Neural cell (in vitro differentiated cells): Measurements from ENCODE around the gene FHL1. TPM values are rescaled to one million over a fixed set of nuclear protein-coding genes. Genes with fewer than 3 reads are reported as not detected.

Experiments
- H2AFZ ChIP-seq: fragments of 200-600, 300-800 bp; sonication (generic), shearing (Covaris generic); 2 replicates; pipeline ENCODE4 v1.6.0; 2014; ENCODE audit warnings: low read depth, mild to moderate bottlenecking, antibody characterized with exemption, low read length, moderate library complexity
- H3F3A ChIP-seq: fragments of 200-600 bp; shearing (Covaris generic); 2 replicates; pipeline ENCODE4 v1.6.1; 2016; ENCODE audit warnings: mild to moderate bottlenecking, moderate library complexity, mixed read lengths, antibody characterized with exemption, low read length; ENCODE audit not compliant: insufficient read depth, poor library complexity, severe bottlenecking
- H3K27ac ChIP-seq: fragments of 200-600, 300-800 bp; sonication (generic), shearing (Covaris generic); 2 replicates; pipeline ENCODE4 v1.5.1; 2014; ENCODE audit warnings: mild to moderate bottlenecking, low read length, moderate library complexity
- H3K27me3 ChIP-seq: fragments of 300-800, 200-600 bp; sonication (generic), shearing (Covaris generic); 2 replicates; pipeline ENCODE4 v1.6.0; 2014; ENCODE audit warnings: mild to moderate bottlenecking, low read depth, low read length, moderate library complexity; ENCODE audit not compliant: insufficient read depth
- H3K36me3 ChIP-seq: fragments of 300-800, 200-600 bp; sonication (generic), shearing (Covaris generic); 2 replicates; pipeline ENCODE4 v1.5.1; 2014; ENCODE audit warnings: mild to moderate bottlenecking, antibody characterized with exemption, low read length, moderate library complexity; ENCODE audit not compliant: insufficient read depth
- H3K4me2 ChIP-seq: fragments of 300-800, 200-600 bp; sonication (generic), shearing (Covaris generic); 2 replicates; pipeline ENCODE4 v1.6.0; 2014; ENCODE audit warnings: mild to moderate bottlenecking, low read length
- H3K4me3 ChIP-seq: fragments of 300-800, 200-600 bp; sonication (generic), shearing (Covaris generic); 2 replicates; pipeline ENCODE4 v1.5.1; 2014; ENCODE audit warnings: mild to moderate bottlenecking, low read length, moderate library complexity
- H3K79me2 ChIP-seq: fragments of 200-600 bp; shearing (Covaris generic); replicated peaks from 2 replicates; pipeline ENCODE4 v1.6.0; 2014; ENCODE audit warnings: mild to moderate bottlenecking, low read length, moderate library complexity; ENCODE audit not compliant: insufficient read depth
- H3K9ac ChIP-seq: fragments of 300-800, 200-600 bp; sonication (generic), shearing (Covaris generic); 2 replicates; pipeline ENCODE4 v1.6.1; 2016; ENCODE audit warnings: mild to moderate bottlenecking, low read length, mixed read lengths
- H3K9me2 ChIP-seq: fragments of 200-600 bp; shearing (Covaris generic); 2 replicates; pipeline ENCODE4 v1.6.1; 2016; ENCODE audit warnings: mild to moderate bottlenecking, low read length, mixed read lengths; ENCODE audit not compliant: insufficient read depth
- H3K9me3 ChIP-seq: fragments of 200-600, 300-800 bp; sonication (generic), shearing (Covaris generic); 2 replicates; pipeline ENCODE4 v1.6.1; 2016; ENCODE audit warnings: mild to moderate bottlenecking, mixed run types, low read length, moderate library complexity, mixed read lengths
- H4K20me1 ChIP-seq: fragments of 200-600 bp; shearing (Covaris generic); 2 replicates; pipeline ENCODE4 v1.6.1; 2016; ENCODE audit warnings: mild to moderate bottlenecking, mixed run types; ENCODE audit not compliant: insufficient read depth
- CTCF ChIP-seq: fragments of 450-650 bp; IDR thresholded peaks from 2 replicates; pipeline ENCODE4 v1.5.1; 2014; ENCODE audit warnings: antibody characterized with exemption, mild to moderate bottlenecking, moderate library complexity; ENCODE audit not compliant: poor library complexity, severe bottlenecking
- EP300 ChIP-seq: fragments of 450-650 bp; conservative IDR thresholded peaks from 2 replicates; pipeline ENCODE4 v1.6.1; 2014; ENCODE audit warnings: antibody characterized with exemption, mild to moderate bottlenecking, moderate library complexity; ENCODE audit not compliant: poor library complexity, severe bottlenecking
- EZH2 ChIP-seq: fragments of 200-600, 300-800 bp; shearing (Covaris generic), sonication (generic); IDR thresholded peaks from 2 replicates; pipeline ENCODE4 v1.6.1; 2014; ENCODE audit warnings: antibody characterized with exemption, low read length, borderline replicate concordance, mild to moderate bottlenecking; ENCODE audit not compliant: insufficient read depth, poor library complexity, severe bottlenecking
- MXI1 ChIP-seq: fragments of 450-650 bp; conservative IDR thresholded peaks from 2 replicates; pipeline ENCODE4 v1.6.1; 2014; ENCODE audit warnings: antibody characterized with exemption, mild to moderate bottlenecking; ENCODE audit not compliant: poor library complexity, severe bottlenecking
- POLR2AphosphoS5 ChIP-seq: IDR thresholded peaks from 2 replicates; pipeline ENCODE4 v1.6.1; 2012
- RAD21 ChIP-seq: fragments of 450-650 bp; conservative IDR thresholded peaks from 2 replicates; pipeline ENCODE4 v1.6.1; 2014; ENCODE audit warnings: antibody characterized with exemption, mild to moderate bottlenecking, moderate library complexity
- SMC3 ChIP-seq: fragments of 450-650 bp; conservative IDR thresholded peaks from 2 replicates; pipeline ENCODE4 v1.6.1; 2014; ENCODE audit warnings: antibody characterized with exemption, mild to moderate bottlenecking, moderate library complexity; ENCODE audit not compliant: poor library complexity
- TAF1 ChIP-seq: IDR thresholded peaks from 2 replicates; pipeline ENCODE4 v1.6.1; 2012; ENCODE audit warnings: low read depth
- polyA plus RNA-seq: library from polyadenylated mRNA; depleted of rRNA; stranded (reverse); fragments of >200 nt; gene quantifications from 2 replicates; pipeline ENCODE4 v1.2.3, GENCODE V29; 2014
- TF ChIP-seq, protein P1 (sequence below): IDR thresholded peaks from 2 replicates; pipeline ENCODE4 v1.6.1; 2012; ENCODE audit warnings: borderline replicate concordance

The FHL1 gene
- polyA plus RNA-seq, 1 donor from 2014 or later = 235 TPM

DNA sequence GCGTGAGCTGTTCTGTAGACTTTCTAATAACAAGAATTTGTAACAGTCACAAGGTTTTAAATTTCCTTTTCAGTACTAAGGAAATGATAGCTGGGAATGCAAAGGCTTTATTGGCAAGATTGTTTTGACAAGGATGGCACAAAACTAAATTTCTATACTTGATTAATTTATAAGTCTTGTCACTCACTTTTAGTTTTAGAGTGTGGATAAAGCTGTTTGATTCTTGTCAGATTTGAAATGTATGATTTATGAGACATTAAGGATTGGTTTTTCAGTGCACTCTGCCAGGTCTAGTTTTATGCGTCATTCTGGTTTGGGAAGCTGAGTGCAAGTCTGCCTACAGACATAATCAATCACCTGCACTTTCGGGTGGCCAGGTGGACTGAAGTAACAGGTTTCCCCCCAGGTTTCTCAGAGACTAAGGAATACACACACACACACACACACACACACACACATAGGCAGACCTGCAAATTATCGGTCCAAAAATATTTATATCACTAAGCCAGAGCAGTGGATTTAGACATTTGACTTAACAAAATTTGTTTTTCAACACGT, 9.3 kb downstream of the FHL1 start:
- H3K9me2 ChIP-seq = no peaks in the 10 kb centered on the region
- no peak overlapping the region for H3K4me3 ChIP-seq
- no peaks in the 10 kb centered on the region for H3K27me3 ChIP-seq
- no peaks in the 10 kb centered on the region for H3K9me3 ChIP-seq
- H3K9ac ChIP-seq = no peak overlapping the region
- H2AFZ ChIP-seq = no peak overlapping the region
- H3K36me3 ChIP-seq = no peaks in the 10 kb centered on the region
- no peaks in the 10 kb centered on the region for H4K20me1 ChIP-seq
- peaks cover 17% of the 10 kb centered on the region for H3K79me2 ChIP-seq
- no peak overlapping the region for H3K4me2 ChIP-seq
- no peaks in the 10 kb centered on the region for H3F3A ChIP-seq
- no peak overlapping the region for H3K27ac ChIP-seq
- no peak for TF ChIP-seq TAF1
- no peak for TF ChIP-seq RAD21
- no peak for TF ChIP-seq POLR2AphosphoS5
- no peak for TF ChIP-seq CTCF
- TF ChIP-seq, protein P1, sequence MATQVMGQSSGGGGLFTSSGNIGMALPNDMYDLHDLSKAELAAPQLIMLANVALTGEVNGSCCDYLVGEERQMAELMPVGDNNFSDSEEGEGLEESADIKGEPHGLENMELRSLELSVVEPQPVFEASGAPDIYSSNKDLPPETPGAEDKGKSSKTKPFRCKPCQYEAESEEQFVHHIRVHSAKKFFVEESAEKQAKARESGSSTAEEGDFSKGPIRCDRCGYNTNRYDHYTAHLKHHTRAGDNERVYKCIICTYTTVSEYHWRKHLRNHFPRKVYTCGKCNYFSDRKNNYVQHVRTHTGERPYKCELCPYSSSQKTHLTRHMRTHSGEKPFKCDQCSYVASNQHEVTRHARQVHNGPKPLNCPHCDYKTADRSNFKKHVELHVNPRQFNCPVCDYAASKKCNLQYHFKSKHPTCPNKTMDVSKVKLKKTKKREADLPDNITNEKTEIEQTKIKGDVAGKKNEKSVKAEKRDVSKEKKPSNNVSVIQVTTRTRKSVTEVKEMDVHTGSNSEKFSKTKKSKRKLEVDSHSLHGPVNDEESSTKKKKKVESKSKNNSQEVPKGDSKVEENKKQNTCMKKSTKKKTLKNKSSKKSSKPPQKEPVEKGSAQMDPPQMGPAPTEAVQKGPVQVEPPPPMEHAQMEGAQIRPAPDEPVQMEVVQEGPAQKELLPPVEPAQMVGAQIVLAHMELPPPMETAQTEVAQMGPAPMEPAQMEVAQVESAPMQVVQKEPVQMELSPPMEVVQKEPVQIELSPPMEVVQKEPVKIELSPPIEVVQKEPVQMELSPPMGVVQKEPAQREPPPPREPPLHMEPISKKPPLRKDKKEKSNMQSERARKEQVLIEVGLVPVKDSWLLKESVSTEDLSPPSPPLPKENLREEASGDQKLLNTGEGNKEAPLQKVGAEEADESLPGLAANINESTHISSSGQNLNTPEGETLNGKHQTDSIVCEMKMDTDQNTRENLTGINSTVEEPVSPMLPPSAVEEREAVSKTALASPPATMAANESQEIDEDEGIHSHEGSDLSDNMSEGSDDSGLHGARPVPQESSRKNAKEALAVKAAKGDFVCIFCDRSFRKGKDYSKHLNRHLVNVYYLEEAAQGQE = no peak
- no peak for TF ChIP-seq EZH2
- no peak for TF ChIP-seq MXI1

DNA sequence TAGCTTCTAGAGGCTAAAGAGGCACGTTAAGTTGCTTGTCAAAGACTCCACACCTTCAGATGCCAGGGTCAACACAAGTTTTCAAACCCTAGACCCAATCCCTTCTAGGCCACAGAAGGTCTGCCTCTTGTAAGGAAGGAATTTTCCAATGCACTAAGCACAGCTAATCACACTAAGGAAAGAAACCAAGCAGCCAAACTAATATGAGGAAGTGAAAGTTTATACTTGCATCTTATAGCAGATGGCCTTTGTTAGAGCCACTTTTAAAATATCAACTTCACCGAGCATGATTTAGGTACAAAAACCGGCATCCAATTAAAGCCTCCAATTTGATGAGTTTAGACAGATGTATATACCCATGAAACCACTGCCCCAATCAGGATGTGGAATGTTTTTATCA, 9.9 kb downstream of the FHL1 start:
- Histone ChIP-seq H3K27ac (no peak overlapping the region), H3K79me2 (peaks cover 19% of the 10 kb centered on the region), H3K27me3 (no peaks in the 10 kb centered on the region), H3K9ac (no peak overlapping the region), H3F3A (no peaks in the 10 kb centered on the region), H4K20me1 (no peaks in the 10 kb centered on the region), H3K9me3 (no peaks in the 10 kb centered on the region), H3K9me2 (no peaks in the 10 kb centered on the region), H2AFZ (no peak overlapping the region), H3K4me2 (no peak overlapping the region), H3K36me3 (no peaks in the 10 kb centered on the region), H3K4me3 (no peak overlapping the region)
- TF ChIP-seq MXI1 = no peak
- no peak for TF ChIP-seq RAD21
- no peak for TF ChIP-seq TAF1
- TF ChIP-seq CTCF = no peak
- TF ChIP-seq, protein P1 = no peak
- no peak for TF ChIP-seq POLR2AphosphoS5
- no peak for TF ChIP-seq SMC3
- TF ChIP-seq EZH2 = no peak
- no peak for TF ChIP-seq EP300
